C4-2B (cell line): ENCODE measurements around the gene CDKN1B.

Experiments used
- ZFX ChIP-seq: fragments of 450-650 bp; IDR thresholded peaks from 2 replicates; pipeline ENCODE4 v1.6.1; 2017
- TF ChIP-seq, protein P1 (sequence below): fragments of 450-650 bp; conservative IDR thresholded peaks from 2 replicates; pipeline ENCODE4 v1.5.1; 2017; ENCODE audit warnings: mild to moderate bottlenecking

GRCh38 chr12:12693111-12693671, 24.0 kb upstream of the CDKN1B start:
- TF ChIP-seq, protein P1, sequence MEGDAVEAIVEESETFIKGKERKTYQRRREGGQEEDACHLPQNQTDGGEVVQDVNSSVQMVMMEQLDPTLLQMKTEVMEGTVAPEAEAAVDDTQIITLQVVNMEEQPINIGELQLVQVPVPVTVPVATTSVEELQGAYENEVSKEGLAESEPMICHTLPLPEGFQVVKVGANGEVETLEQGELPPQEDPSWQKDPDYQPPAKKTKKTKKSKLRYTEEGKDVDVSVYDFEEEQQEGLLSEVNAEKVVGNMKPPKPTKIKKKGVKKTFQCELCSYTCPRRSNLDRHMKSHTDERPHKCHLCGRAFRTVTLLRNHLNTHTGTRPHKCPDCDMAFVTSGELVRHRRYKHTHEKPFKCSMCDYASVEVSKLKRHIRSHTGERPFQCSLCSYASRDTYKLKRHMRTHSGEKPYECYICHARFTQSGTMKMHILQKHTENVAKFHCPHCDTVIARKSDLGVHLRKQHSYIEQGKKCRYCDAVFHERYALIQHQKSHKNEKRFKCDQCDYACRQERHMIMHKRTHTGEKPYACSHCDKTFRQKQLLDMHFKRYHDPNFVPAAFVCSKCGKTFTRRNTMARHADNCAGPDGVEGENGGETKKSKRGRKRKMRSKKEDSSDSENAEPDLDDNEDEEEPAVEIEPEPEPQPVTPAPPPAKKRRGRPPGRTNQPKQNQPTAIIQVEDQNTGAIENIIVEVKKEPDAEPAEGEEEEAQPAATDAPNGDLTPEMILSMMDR: no peak
- no peak for TF ChIP-seq ZFX
